BE2C (cell line): ENCODE data around the gene PTPRN2.

Experiments used
- DNase-seq: peaks from one replicate; pipeline ENCODE4 v3.0.0-alpha.2; 2020
- H3K27me3 ChIP-seq: fragments of 250-450 bp; sonication (Bioruptor Pico); 2 replicates; pipeline ENCODE4 v1.5.1; 2020; ENCODE audit warnings: mild to moderate bottlenecking
- H3K36me3 ChIP-seq: fragments of 250-450 bp; sonication (Bioruptor Pico); 2 replicates; pipeline ENCODE4 v1.5.1; 2020; ENCODE audit warnings: mild to moderate bottlenecking
- H3K4me1 ChIP-seq: fragments of 250-450 bp; sonication (Bioruptor Pico); 2 replicates; pipeline ENCODE4 v1.5.1; 2020
- H3K4me3 ChIP-seq: 2 replicates; pipeline ENCODE4 v1.5.1; 2011; ENCODE audit warnings: low read depth, low read length
- H3K9me3 ChIP-seq: fragments of 250-450 bp; sonication (Bioruptor Pico); 2 replicates; pipeline ENCODE4 v1.5.1; 2020
- TF ChIP-seq, protein P1 (sequence below): IDR thresholded peaks from 2 replicates; pipeline ENCODE4 v1.5.1; 2012; ENCODE audit warnings: mild to moderate bottlenecking, low read depth, low read length

The PTPRN2 gene

DNA sequence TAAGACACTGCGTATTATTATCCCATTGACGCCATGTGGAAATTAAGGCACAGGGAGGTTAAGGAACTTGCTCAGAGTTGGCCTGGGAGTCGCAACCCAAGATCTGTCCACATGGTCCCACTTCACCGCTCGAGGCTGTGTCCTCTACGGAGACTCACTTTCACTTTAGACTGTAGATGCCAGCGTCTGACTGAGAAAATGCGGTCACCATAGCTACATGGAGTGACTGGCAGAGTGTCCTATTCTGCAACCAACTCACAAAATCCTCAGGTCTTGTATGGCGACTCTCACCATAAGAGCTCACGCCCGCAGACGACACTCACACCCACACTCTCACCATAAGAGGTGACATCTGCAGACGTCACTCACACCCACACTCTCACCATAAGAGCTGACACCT, 257.9 kb downstream of the PTPRN2 start:
- Histone ChIP-seq H3K36me3 (no peaks in the 10 kb centered on the region), H3K27me3 (no peaks in the 10 kb centered on the region), H3K9me3 (no peaks in the 10 kb centered on the region; the same call in none of the 2 replicates), H3K4me3 (no peak overlapping the region), H3K4me1 (no peaks in the 10 kb centered on the region)
- no peak for DNase-seq
- TF ChIP-seq, protein P1, sequence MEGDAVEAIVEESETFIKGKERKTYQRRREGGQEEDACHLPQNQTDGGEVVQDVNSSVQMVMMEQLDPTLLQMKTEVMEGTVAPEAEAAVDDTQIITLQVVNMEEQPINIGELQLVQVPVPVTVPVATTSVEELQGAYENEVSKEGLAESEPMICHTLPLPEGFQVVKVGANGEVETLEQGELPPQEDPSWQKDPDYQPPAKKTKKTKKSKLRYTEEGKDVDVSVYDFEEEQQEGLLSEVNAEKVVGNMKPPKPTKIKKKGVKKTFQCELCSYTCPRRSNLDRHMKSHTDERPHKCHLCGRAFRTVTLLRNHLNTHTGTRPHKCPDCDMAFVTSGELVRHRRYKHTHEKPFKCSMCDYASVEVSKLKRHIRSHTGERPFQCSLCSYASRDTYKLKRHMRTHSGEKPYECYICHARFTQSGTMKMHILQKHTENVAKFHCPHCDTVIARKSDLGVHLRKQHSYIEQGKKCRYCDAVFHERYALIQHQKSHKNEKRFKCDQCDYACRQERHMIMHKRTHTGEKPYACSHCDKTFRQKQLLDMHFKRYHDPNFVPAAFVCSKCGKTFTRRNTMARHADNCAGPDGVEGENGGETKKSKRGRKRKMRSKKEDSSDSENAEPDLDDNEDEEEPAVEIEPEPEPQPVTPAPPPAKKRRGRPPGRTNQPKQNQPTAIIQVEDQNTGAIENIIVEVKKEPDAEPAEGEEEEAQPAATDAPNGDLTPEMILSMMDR: no peak

DNA sequence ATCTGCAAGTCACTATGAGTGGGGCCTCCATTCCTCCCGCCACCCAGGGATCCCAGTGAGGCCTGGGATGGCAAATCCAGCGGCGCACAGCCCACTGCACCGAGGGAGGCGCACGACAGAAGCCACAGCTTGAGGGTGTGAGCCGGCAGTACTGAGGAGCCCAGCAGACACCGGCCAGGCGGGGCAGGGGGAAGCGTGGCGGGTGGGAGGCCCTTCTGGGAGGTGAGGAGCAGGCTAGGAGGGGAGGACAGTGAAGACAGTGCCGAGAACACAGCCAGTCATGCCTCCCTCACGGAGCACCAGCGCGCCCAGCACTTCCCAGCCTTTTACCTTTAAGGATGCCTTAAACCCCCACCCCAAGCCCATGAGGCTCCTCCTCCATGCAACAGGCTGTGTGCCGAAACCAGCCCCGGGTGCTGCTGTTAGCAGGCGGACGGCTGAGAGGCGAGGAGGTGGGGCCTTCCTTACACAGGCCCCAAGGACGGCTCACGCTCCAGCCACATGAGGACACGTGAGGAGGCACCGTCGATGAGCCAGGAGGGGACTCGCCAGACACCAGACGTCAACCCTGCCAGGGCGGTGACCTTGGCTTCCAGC, 258.5 kb downstream of the PTPRN2 start:
- Histone ChIP-seq H3K4me3 (no peak overlapping the region), H3K4me1 (no peaks in the 10 kb centered on the region), H3K27me3 (no peaks in the 10 kb centered on the region), H3K9me3 (no peaks in the 10 kb centered on the region; the same call in none of the 2 replicates), H3K36me3 (no peaks in the 10 kb centered on the region)
- no peak for DNase-seq
- TF ChIP-seq, protein P1: no peak

DNA sequence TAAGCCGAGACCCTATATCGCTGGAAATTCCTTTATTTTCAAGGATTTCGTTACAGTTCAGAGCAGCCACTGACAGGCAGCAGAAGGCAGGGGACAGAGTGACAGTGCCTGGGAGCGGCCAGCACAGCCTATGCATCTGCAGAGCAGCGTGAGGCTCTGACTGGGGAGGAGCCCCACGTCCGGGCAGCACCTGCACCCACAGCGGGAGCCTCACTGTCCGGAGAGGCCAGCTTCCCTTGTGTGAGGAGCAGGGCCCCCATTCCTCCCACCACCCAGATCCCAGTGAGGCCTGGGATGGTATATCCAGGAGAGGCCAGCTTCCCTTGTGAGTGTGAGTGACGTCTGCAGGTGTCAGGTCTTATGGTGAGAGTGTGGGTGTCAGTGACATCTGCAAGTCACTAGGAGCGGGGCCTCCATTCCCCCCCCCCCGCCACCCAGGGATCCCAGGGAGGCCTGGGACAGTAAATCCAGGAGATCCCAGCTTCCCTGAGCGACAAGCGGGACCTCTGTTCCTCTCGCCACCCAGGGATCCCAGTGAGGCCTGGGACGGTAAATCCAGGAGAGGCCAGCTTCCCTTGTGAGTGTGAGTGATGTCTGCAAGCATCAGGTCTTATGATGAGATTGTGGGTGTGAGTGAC, 259.1 kb downstream of the PTPRN2 start:
- Histone ChIP-seq H3K4me3 (no peak overlapping the region), H3K36me3 (no peaks in the 10 kb centered on the region), H3K4me1 (no peaks in the 10 kb centered on the region), H3K27me3 (no peaks in the 10 kb centered on the region), H3K9me3 (no peaks in the 10 kb centered on the region; the same call in none of the 2 replicates)
- no peak for DNase-seq
- TF ChIP-seq, protein P1: no peak

DNA sequence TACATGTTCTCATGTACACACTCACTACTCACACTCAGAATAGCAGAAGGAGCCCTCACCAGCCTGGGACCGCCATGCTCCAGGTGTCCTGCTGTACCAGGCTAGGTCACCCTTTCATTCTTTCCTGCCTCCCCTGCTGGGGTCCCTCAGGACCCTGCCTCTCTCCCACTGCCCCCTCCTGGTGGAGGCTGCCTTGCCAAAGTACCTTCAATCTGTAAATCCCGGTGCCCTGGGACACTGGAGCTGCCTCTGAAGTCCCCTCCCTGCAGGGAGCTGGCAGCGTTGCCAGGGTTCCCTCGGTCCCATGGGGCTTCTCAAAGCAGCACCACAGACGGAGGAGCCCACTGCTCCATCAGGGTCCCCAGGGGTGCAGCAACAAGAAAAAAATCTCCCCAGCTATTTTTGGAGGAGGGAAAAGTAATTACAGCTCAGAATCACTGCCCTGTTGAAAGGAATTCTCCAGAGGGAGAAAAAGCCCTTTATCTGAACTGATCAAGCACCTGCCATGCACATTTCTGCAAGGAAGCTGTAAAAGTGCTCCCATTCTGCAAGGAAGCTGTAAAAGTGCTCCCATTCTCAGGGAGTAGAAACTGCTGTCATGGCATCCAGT, 259.9 kb downstream of the PTPRN2 start:
- H3K9me3 ChIP-seq: no peaks in the 10 kb centered on the region; the same call in none of the 2 replicates
- DNase-seq: no peak
- TF ChIP-seq, protein P1: no peak

DNA sequence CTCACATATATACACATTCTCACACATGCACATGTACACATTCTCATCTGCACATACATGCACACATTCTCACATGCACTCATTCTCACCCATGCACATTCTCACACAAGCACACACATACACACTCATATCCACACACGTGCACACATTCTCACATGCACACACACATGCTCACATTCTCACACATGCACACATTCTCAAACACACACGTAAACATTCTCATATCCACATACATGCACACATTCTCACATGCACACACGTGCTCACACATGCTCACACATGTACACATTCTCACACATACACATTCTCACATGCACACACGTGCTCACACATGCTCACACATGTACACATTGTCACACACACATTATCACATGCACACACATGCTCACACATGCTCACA, 260.6 kb downstream of the PTPRN2 start:
- TF ChIP-seq, protein P1: no peak
- H3K36me3 ChIP-seq: no peaks in the 10 kb centered on the region
- no peaks in the 10 kb centered on the region for H3K27me3 ChIP-seq
- no peak overlapping the region for H3K4me3 ChIP-seq
- no peaks in the 10 kb centered on the region for H3K4me1 ChIP-seq
- H3K9me3 ChIP-seq: no peaks in the 10 kb centered on the region; the same call in none of the 2 replicates
- DNase-seq: no peak

More for the DNA sequence above, 259.9 kb downstream of the PTPRN2 start:
- Histone ChIP-seq H3K4me3 (no peak overlapping the region), H3K27me3 (no peaks in the 10 kb centered on the region), H3K36me3 (no peaks in the 10 kb centered on the region), H3K4me1 (no peaks in the 10 kb centered on the region)
